ENCODE data around the gene MSL1. TPM values are rescaled to one million over a fixed set of nuclear protein-coding genes. Genes with fewer than 3 reads are reported as not detected.

The MSL1 gene
- total RNA-seq, 1 donor from 2014 or later: 27.1 TPM

DNA sequence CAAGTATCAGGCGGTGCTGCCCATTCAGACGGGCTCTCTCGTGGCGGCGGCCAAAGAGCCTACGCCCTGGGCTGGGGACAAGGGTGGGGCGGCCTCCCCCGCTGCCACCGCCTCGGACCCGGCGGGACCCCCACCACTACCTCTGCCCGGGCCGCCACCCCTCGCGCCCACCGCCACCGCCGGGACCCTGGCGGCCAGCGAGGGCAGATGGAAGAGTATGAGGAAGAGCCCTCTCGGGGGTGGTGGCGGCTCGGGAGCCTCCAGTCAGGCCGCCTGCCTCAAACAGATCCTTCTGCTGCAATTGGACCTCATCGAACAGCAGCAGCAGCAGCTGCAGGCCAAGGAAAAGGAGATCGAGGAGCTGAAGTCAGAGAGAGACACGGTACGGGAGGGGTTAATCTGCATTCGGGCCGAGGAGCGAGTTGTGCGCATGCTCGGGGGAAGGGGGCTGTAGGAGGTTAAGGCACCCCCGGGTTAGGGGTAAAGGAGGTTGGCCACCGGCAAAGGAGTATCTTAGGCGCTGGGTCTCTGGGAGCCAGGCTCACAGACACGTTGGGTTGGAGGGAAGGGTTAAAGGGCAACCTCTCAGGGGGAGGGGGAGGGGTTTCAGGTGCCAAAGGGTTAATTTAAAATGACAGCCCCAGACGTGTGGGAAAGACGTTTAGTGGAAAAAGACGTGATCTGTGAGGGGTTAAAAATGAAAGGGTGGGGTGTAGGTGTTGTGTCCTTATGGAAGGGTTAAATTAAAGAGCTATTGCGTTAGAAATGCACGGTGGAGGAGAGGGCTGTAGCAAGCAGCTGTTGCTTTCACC is 1.4 kb downstream of the MSL1 start:
- Histone ChIP-seq H3K36me3 (ENCODE audit: control insufficient read depth, insufficient read depth, low read length) (peaks cover 9% of the 10 kb centered on the region), H3K27me3 (ENCODE audit: control insufficient read depth, insufficient read depth, low read length) (no peaks in the 10 kb centered on the region), H3K4me3 (ENCODE audit: low read depth, low read length) (peak overlapping the region; percentile 84)
- FAIRE-seq: no peak
- TF ChIP-seq, protein P1, sequence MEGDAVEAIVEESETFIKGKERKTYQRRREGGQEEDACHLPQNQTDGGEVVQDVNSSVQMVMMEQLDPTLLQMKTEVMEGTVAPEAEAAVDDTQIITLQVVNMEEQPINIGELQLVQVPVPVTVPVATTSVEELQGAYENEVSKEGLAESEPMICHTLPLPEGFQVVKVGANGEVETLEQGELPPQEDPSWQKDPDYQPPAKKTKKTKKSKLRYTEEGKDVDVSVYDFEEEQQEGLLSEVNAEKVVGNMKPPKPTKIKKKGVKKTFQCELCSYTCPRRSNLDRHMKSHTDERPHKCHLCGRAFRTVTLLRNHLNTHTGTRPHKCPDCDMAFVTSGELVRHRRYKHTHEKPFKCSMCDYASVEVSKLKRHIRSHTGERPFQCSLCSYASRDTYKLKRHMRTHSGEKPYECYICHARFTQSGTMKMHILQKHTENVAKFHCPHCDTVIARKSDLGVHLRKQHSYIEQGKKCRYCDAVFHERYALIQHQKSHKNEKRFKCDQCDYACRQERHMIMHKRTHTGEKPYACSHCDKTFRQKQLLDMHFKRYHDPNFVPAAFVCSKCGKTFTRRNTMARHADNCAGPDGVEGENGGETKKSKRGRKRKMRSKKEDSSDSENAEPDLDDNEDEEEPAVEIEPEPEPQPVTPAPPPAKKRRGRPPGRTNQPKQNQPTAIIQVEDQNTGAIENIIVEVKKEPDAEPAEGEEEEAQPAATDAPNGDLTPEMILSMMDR (IDR thresholded peaks at IDR 0.05; ENCODE audit: insufficient read depth, low read length, severe bottlenecking): no peak
- DNase-seq (ENCODE audit: low read depth): no peak

DNA sequence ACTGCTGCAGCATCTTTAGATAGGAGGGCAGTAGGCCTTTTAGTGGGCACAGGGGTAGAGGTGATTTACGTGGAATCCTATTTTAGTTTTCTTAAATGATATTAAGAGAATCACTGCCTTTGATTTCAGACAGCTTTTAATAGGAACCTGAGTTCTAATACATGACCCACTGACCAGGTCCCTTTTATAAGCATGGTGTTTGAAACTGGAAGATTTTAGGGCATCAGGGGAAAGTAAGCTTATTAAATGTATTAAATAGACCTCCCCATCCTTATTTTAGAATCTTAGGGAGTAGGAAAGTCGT is 2.0 kb downstream of the MSL1 start:
- Histone ChIP-seq H3K27me3 (ENCODE audit: control insufficient read depth, insufficient read depth, low read length) (no peaks in the 10 kb centered on the region), H3K36me3 (ENCODE audit: control insufficient read depth, insufficient read depth, low read length) (peaks cover 9% of the 10 kb centered on the region), H3K4me3 (ENCODE audit: low read depth, low read length) (peak overlapping the region; percentile 84)
- FAIRE-seq (no peak), DNase-seq (ENCODE audit: low read depth) (no peak)
- TF ChIP-seq, protein P1 (IDR thresholded peaks at IDR 0.05; ENCODE audit: insufficient read depth, low read length, severe bottlenecking): no peak

DNA sequence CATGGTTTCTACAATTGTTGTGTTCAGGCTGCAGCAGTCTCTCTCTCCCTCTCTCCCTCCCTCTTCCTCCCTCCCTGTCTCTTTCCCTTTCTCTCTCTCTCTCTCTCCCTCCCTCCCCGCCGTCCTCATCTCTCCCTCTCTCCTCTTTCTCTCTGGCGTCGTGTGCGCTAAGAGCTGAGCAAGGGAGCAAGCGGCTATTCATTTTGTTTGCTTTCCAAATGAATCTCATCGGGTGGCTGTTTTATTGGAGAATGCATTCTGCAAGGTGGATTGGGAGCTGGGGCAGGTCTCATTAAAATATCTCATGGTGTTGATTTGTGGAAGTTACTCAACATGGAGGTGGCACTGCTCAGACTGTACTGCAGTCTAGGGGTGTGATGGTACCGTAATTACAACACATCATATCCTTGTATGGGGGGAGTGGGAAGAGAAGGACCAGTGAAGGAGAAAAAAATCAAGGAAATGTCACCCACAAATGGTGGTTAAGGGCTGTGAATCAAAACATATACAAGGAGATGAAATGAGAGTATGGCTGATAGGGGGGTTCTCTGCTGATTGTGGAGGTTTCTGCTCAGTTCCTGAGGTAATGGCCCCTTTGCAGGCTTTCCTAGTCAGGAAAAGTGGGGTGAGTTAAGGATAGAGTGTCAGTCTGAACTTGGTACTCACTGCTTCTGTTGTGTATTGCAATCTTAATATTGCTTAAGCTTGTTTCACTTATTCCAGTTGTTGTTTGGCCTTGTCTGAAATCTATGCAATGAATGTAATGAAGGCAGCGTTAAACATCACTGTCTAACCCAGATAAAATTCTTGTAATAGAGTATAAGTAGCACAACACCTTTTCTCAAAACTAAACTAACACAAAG is 2.7 kb downstream of the MSL1 start:
- Histone ChIP-seq H3K4me3 (ENCODE audit: low read depth, low read length) (peak overlapping the region; percentile 84), H3K27me3 (ENCODE audit: control insufficient read depth, insufficient read depth, low read length) (no peaks in the 10 kb centered on the region), H3K36me3 (ENCODE audit: control insufficient read depth, insufficient read depth, low read length) (peaks cover 12% of the 10 kb centered on the region)
- DNase-seq (ENCODE audit: low read depth): no peak
- TF ChIP-seq, protein P1 (IDR thresholded peaks at IDR 0.05; ENCODE audit: insufficient read depth, low read length, severe bottlenecking): no peak
- no peak for FAIRE-seq

DNA sequence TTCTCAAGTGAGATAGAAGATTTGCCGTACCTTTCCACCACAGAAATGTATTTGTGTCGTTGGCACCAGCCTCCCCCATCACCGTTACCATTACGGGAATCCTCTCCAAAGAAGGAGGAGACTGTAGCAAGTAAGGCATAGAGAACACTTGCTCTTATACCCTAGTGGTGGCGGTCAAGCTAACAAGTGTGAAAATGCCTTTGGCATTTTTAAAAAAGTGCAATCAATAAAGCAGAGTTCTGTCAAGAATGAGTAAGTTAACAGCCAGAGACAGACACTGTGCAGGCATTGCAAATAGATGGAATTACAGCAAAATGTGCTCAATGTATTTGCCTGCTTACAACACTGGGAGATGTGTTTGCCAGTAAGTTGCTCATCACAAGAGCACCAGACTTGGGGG is 7.7 kb downstream of the MSL1 start:
- DNase-seq (ENCODE audit: low read depth) (no peak), FAIRE-seq (no peak)
- Histone ChIP-seq H3K4me3 (ENCODE audit: low read depth, low read length) (no peak overlapping the region), H3K27me3 (ENCODE audit: control insufficient read depth, insufficient read depth, low read length) (no peaks in the 10 kb centered on the region), H3K36me3 (ENCODE audit: control insufficient read depth, insufficient read depth, low read length) (peaks cover 27% of the 10 kb centered on the region)
- TF ChIP-seq, protein P1 (IDR thresholded peaks at IDR 0.05; ENCODE audit: insufficient read depth, low read length, severe bottlenecking): no peak

DNA sequence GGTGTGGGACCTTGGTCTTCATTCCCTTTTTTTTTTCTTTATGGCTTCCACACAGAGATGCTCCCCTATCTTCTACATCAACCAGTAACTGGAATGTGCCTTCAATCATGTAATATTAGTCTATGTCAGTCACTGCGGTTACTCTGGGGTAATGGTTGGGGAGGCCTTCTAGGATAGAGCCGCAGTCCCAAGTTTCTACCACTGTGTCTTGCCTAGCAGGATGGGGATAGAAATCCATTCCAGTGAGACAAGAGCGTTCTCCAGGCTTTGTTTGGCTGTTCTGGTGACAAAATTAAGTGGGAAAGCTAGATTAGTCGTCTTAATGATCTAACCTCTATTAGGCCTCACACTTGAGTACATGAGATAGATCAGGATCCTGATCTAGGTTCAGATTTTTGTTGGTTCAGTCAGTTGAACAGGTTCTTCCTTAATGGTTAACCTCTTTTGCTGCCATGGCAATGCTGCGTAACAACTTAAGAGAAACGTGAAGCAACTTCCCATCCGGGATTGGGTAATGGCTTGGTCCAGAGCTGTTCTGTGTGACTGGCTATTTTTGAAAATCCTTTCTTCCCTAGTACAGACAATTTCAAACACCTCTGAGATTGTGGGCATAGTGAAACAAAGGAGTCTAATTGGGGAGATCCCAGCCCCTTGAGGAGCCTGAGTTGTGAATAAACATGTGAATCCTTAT is 8.7 kb downstream of the MSL1 start:
- no peak overlapping the region for H3K4me3 ChIP-seq (ENCODE audit: low read depth, low read length)
- H3K27me3 ChIP-seq (ENCODE audit: control insufficient read depth, insufficient read depth, low read length): no peaks in the 10 kb centered on the region
- H3K36me3 ChIP-seq (ENCODE audit: control insufficient read depth, insufficient read depth, low read length): peaks cover 27% of the 10 kb centered on the region
- DNase-seq (ENCODE audit: low read depth) (no peak), FAIRE-seq (no peak)
- TF ChIP-seq, protein P1 (IDR thresholded peaks at IDR 0.05; ENCODE audit: insufficient read depth, low read length, severe bottlenecking): no peak

All from bronchial epithelial cell (primary cell).